Fibroblast of skin of abdomen (primary cell): ENCODE measurements around the gene GRID2.

Experiments used
- DNase-seq: peaks from one replicate; pipeline ENCODE4 v3.0.0-alpha.2; 2013

The GRID2 gene

GRCh38 chr4:93116624-93117023 lies 812.9 kb downstream of the GRID2 start:
- DNase-seq, result no peak

- no peak for DNase-seq
These were observed 823.7 kb downstream of the GRID2 start for GRCh38 chr4:93127489-93127888.

DNA sequence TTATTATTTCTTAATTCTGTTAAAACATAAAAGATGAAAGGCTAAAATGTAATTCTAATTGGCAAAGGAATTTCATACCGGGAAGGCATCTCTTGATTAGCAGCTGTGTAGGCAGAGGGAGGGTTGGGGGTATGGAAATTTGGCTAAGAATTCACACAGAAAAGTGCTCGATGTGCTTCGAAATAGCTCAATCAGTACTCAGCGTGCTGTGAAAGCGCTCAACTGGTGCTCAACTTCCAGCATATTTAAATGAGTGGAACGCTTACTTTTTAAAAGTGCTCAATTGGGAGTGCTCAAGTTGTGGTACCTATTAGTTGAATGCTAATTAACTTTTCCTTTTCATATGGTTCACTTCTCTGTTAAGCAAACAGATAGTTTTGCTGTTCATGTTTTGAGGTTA lies 828.9 kb downstream of the GRID2 start:
- DNase-seq, result no peak

DNA sequence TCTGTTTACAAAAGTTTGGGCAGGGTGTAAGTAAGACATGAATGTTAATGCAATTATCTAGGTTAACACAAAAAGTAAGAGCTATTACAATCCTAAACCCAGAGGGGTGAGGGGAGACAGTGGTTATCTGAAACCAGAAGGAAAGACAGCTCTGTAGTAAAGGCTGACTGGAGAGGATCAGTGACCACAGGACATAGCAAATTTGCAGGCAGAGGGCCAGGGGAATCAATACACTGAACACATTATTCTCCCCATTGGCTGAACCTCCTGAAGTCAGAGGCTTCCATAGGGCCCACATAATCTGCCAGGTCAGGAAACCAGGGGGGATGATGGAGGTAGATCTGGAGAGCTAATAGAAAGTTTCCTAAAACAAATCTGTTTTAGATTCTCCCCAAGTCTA lies 835.4 kb downstream of the GRID2 start:
- no peak for DNase-seq

DNA sequence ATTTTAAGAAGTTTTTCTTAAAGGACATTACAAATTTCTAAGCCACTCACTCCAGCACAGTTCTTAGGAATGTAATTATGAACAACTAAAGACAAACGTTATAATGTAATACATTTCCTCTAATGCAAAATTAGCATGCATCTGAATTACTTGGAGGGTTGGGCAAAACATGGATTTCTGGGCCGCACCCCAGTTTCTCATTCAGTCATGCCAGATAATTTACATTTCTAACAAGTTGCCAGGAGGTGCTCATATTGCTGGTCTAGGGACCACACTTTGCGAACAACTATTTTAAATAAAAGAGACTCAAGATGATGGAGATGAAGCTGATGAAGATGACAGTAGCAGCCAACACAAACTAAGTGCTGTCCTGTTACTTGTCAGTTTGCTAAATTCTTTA lies 840.1 kb downstream of the GRID2 start:
- DNase-seq, result no peak

GRCh38 chr4:93144644-93145043 lies 840.9 kb downstream of the GRID2 start:
- no peak for DNase-seq

- DNase-seq, result no peak
These were observed 843.9 kb downstream of the GRID2 start for GRCh38 chr4:93147524-93148212.

DNA sequence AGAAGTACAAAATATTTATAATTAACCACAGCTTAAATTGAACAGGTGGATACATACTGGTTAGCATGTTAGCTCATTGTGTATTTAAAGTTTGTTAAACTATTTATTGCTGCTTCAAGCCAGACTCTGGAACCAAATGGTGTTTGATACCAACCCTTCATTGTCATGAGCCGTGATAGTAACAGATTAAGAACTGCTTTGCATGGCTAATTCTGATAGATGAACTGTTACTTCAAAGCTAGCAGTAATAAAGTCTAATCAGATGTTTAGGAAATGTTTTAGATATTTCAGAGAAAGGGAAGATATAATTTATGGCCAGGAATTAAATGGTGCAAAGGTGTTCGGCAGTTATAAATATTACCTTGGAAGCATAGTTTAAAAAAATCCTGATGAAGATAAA lies 848.7 kb downstream of the GRID2 start:
- DNase-seq, result no peak

- no peak for DNase-seq
These were observed 854.2 kb downstream of the GRID2 start for GRCh38 chr4:93157986-93158385.

DNA sequence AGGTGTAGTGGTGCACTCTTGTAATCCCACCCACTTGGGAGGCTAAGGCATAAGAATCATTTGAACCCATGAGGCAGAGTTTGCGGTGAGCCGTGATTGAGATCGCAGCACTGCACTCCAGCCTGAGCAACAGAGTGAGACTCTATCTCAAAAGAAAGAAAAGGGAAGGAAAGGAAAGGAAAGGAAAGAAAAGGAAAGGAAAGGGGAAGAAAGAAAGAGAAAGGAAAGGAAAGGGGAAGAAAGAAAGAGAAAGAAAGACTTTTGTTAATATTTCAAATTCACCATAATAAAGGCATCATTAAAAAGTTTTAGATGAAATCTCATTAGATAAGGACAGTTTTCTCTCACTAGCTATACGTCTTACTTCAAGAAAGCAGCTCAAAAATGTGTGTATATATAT lies 864.3 kb downstream of the GRID2 start:
- no peak for DNase-seq

DNA sequence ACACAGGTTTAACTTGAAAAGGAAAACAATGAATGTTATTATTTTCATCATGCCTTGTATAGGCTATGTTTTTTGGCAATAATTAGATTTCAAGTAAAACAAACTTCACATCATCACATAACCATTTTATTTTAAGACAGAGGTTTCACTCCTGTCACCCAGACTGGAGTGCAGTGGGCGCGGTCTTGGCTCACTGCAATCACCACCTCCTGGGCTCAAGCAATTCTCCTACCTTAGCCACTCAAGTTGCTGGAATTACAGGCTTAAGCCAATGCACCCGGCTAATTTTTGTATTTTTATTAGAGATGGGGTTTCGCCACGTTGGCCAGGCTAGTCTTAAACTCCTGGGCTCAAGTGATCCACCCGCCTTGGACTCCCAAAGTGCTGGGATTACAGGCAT lies 866.2 kb downstream of the GRID2 start:
- no peak for DNase-seq

GRCh38 chr4:93174598-93174997 lies 870.8 kb downstream of the GRID2 start:
- DNase-seq, result no peak

DNA sequence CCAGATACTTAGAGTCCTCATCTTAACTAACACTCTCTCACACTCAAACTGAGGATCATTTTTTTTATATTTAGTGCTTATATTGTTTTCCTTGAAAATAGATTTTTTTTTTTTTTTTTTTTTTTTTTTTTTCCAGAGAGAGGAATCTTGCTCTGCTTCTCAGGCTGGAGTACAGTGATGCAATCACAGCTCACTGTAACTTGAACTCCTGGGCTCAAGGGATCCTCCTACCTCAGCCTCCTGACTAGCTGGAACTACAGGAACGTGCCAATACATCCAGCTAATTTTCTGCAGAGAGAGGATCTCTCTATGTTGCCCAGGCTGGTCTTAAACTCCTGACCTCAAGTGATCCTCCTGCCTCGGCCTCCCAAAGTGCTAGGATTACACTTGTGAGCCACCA lies 874.5 kb downstream of the GRID2 start:
- no peak for DNase-seq

DNA sequence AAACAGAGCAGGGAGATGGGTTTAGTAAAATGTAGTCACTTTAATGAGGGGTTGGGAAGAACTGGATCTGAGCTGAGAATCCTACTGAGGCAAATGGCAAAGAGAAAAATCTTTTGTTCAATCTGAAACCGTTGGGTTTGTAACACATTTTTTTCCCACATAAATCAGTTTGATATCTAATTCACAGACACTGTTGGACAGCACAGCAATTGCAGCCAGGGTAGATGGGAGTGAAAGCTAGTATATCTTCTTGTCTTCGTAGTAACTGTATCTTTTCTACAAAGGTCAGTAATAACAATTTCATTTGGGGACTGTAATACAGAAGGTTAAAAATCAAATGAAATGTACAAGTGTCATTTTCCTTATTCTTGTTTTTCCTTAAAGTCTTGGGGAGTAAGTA lies 875.3 kb downstream of the GRID2 start:
- DNase-seq, result no peak

DNA sequence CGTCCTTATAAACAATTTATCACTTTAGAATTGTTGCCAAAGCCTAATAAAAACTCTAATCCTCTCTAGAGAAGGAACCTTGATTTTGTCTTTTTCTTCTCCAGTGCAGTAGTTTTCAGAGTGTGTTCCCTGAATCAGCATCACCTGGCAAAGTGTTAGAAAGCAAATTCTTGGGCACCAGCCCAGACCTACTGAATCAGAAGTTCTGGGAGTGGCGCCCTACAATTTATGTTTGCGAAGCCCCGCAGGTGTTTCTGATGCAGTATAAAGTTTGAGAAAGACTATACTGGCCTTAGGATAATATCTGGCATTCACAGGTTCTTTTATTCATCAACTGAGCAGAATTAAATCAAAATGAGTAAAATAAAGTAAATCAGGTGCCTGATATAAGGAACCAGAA lies 879.0 kb downstream of the GRID2 start:
- no peak for DNase-seq

- DNase-seq, result no peak
These were observed 879.8 kb downstream of the GRID2 start for GRCh38 chr4:93183576-93183975.

DNA sequence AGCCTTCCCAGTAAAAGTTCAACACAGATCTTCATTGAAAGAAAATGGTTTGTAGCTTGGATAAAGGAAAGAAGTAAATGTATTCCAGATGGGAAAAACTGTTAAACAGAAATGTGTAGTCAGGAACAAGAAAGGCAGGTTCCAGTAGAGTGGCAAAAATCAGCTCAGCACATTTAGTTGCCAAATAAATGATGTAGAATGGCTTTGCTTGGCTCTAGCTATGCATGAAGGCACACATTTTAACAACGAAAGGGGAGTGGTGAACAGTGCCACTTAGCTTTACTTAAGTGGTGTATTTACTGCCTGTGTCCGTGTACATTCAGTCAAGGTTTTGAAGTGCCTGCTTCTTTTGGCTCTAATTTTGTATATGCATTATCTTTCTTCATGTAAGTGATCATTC lies 880.3 kb downstream of the GRID2 start:
- DNase-seq, result no peak

DNA sequence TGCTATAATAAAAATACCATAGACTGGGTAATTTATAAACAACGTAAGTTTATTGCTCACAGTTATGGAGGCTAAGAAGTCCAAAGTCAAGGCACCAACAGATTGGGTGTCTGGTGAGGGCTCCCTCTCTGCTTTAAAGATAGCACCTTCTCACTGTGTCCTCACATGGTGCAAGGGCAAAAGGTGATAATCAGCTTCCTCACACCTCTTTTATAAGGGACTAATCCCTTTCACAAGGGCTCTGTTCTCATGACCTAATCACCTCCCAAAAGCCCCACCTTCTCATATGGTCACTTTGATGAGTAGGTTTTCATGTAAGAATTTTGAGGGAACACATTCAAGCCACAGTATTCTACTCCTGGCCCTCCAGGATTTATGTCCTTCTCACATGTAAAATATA lies 883.1 kb downstream of the GRID2 start:
- no peak for DNase-seq

GRCh38 chr4:93187466-93187865 lies 883.7 kb downstream of the GRID2 start:
- DNase-seq, result no peak

- no peak for DNase-seq
These were observed 884.1 kb downstream of the GRID2 start for GRCh38 chr4:93187892-93188291.

DNA sequence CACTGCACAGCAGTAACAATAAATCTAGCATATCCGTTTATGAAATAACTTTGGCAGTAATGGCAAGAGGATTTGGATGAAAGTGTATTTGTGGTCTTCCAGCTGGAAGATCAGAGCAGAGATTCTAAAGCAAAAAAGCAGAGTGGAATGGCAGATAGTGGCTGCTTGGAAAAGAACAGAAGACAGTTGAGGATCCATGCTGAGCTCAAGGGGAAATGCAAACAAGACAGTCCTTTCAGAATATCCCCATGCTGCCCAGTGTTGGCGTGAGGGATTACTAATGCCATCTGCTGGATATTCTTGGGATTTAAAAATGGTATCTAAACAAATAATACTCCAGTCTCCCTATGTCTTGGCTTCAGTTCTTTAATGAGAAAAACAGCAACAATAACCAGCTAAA lies 895.7 kb downstream of the GRID2 start:
- DNase-seq, result peak; percentile 31

DNA sequence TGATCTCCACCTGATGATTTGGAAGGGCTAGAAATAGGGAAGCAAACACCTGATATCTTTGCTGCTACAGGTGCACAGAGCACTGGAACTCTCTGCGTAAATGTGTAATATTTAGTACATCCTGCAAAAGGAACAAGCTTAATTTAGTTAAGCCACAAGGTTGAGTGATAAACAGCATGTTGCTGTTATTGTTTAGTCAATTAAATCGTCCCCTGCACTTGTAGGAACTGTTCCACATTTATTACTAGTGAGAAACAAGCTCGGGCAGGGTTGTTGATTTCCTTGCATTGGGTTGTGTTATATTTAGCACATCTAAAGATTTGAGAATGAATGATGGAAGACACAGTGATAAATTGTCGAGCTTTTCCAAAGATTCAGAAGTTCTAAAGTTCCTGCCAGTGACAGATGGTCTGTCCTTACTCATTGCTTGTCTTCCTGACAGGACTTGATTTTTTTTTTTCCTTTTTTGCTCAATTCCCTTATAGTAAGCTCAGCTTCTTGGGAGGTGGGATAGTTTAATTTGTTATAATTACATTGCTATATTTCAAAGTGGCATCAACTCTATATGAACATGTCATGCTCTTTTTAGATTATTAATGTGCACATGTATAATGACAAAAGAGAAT lies 897.8 kb downstream of the GRID2 start:
- no peak for DNase-seq

DNA sequence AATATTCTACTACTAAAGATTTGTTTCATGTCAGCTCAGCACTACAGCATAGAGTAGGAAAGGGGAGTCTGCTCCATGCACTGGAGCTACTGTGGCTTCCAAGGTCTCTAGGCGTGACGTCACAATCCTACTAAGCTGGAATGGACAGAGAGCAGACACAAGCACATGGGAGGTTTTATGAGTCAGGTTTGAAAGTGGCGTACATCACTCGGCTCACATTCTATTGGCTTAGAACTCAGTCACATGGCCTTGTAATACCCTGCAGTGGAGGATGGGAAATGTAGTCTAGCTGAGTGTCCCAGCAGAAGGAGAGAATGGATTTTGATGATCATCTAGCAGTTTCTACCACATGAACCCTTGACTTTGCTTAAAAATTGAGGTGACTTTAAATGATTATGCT lies 899.9 kb downstream of the GRID2 start:
- DNase-seq, result no peak

- DNase-seq, result no peak
These were observed 908.5 kb downstream of the GRID2 start for GRCh38 chr4:93212250-93212649.

DNA sequence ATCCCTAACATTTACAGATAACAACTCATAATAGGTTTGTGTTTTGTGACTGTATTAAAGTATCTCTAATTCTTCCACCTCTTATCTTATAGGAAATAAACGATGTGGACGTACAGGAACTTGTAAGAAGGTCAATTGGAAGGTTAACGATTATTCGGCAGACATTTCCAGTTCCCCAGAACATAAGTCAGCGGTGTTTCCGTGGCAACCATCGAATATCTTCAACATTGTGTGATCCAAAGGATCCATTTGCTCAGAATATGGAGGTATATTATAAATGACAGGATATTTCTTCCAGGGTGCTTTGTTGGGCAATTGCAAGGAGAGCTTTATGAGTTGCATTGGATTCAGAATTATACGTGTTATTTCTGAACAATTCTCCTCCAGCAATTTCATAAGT lies 912.9 kb downstream of the GRID2 start:
- no peak for DNase-seq
